WERI-Rb-1 (cell line): ENCODE results near the gene IL18R1.
A peak's percentile ranks its signal among the peaks of the same experiment; 100 is the strongest.

Source experiments
- DNase-seq: peaks from one replicate; pipeline ENCODE4 v3.0.0-alpha.2; 2020
- H3K27ac ChIP-seq: fragments of 250-450 bp; sonication (Bioruptor Pico); 2 replicates; pipeline ENCODE4 v1.5.1; 2020; ENCODE audit warnings: mild to moderate bottlenecking, moderate library complexity
- H3K27me3 ChIP-seq: fragments of 250-450 bp; sonication (Bioruptor Pico); 2 replicates; pipeline ENCODE4 v1.5.1; 2021; ENCODE audit warnings: mild to moderate bottlenecking, low read depth, moderate library complexity; ENCODE audit not compliant: insufficient read depth, severe bottlenecking
- H3K36me3 ChIP-seq: fragments of 250-450 bp; sonication (Bioruptor Pico); 2 replicates; pipeline ENCODE4 v1.5.1; 2020; ENCODE audit warnings: mild to moderate bottlenecking, moderate library complexity
- H3K4me3 ChIP-seq: 2 replicates; pipeline ENCODE4 v1.5.1; 2011; ENCODE audit warnings: low read depth, mild to moderate bottlenecking, control low read depth, low read length
- H3K9me3 ChIP-seq: fragments of 250-450 bp; sonication (Bioruptor Pico); 2 replicates; pipeline ENCODE4 v1.5.1; 2021; ENCODE audit warnings: mild to moderate bottlenecking, moderate library complexity; ENCODE audit not compliant: severe bottlenecking
- CTCF ChIP-seq: IDR thresholded peaks from 2 replicates; pipeline ENCODE4 v1.5.1; 2011; ENCODE audit warnings: low read depth, mild to moderate bottlenecking, control low read depth, inconsistent platforms, low read length

IL18R1 gene

GRCh38 chr2:102355526-102356380, at the start of gene IL18R1:
Gene IL18R1, plus strand, starts transcription at chr2:102355796. Its CDS starts 6,865 bp downstream, at chr2:102362661.
- Histone ChIP-seq H3K27ac (no peak within 1 kb of the TSS), H3K27me3 (peaks cover 72% of the 10 kb centered on the region), H3K36me3 (no peaks in the 10 kb centered on the region), H3K4me3 (peak within 1 kb of the TSS; percentile 19), H3K9me3 (no peaks in the 10 kb centered on the region)
- peak; percentile 48 for DNase-seq
- TF ChIP-seq CTCF = peak; percentile 76

- peaks cover 63% of the 10 kb centered on the region for H3K27me3 ChIP-seq
- no peak overlapping the region for H3K4me3 ChIP-seq
- DNase-seq = no peak
- H3K27ac ChIP-seq = no peak overlapping the region
- H3K36me3 ChIP-seq = no peaks in the 10 kb centered on the region
- no peak for TF ChIP-seq CTCF
- H3K9me3 ChIP-seq = no peaks in the 10 kb centered on the region
These were observed 49.5 kb upstream of the IL18R1 start for GRCh38 chr2:102306125-102306524.

- peaks cover 52% of the 10 kb centered on the region for H3K27me3 ChIP-seq
- H3K4me3 ChIP-seq = no peak within 1 kb of the TSS
- no peaks in the 10 kb centered on the region for H3K36me3 ChIP-seq
- no peak for TF ChIP-seq CTCF
- no peak within 1 kb of the TSS for H3K27ac ChIP-seq
- no peaks in the 10 kb centered on the region for H3K9me3 ChIP-seq
- no peak for DNase-seq
These were observed 44.5 kb upstream of the IL18R1 start, which contains the start of gene IL1RL1 for GRCh38 chr2:102310964-102311640. Gene IL1RL1, plus strand, starts transcription at chr2:102311563. Its CDS starts 26,702 bp downstream, at chr2:102338265.

GRCh38 chr2:102313025-102313424, 42.6 kb upstream of the IL18R1 start:
- no peak for TF ChIP-seq CTCF
- no peak overlapping the region for H3K4me3 ChIP-seq
- no peak overlapping the region for H3K27ac ChIP-seq
- H3K27me3 ChIP-seq = peaks cover 51% of the 10 kb centered on the region
- DNase-seq = no peak
- H3K36me3 ChIP-seq = no peaks in the 10 kb centered on the region
- no peaks in the 10 kb centered on the region for H3K9me3 ChIP-seq

- no peaks in the 10 kb centered on the region for H3K9me3 ChIP-seq
- H3K36me3 ChIP-seq = no peaks in the 10 kb centered on the region
- TF ChIP-seq CTCF = no peak
- H3K27ac ChIP-seq = no peak overlapping the region
- H3K4me3 ChIP-seq = no peak overlapping the region
- DNase-seq = no peak
- H3K27me3 ChIP-seq = peaks cover 47% of the 10 kb centered on the region
These were observed 42.1 kb upstream of the IL18R1 start for GRCh38 chr2:102313471-102313870.
